Measurements from ENCODE around the gene CCL14.

Gene CCL14

GRCh38 chr17:35934760-35935159 is 51.8 kb downstream of the CCL14 start:
- peaks cover 6% of the 10 kb centered on the region for H3K4me1 ChIP-seq (ENCODE audit: control insufficient read depth, insufficient read depth, low read length)
- no peaks in the 10 kb centered on the region for H3K9me3 ChIP-seq (ENCODE audit: control insufficient read depth, insufficient read depth, low read length)
- no peak overlapping the region for H3K9ac ChIP-seq (ENCODE audit: low read depth, low read length)
- H3K4me3 ChIP-seq (ENCODE audit: low read depth, low read length): no peak overlapping the region
- no peaks in the 10 kb centered on the region for H3K36me3 ChIP-seq (ENCODE audit: control insufficient read depth, insufficient read depth, low read length)
- H3K27me3 ChIP-seq (ENCODE audit: control insufficient read depth, insufficient read depth, low read length): peaks cover 5% of the 10 kb centered on the region

All from iPS-15b (cell line).